ENCODE results near the gene EIF5AL1. TPM values are rescaled to one million over a fixed set of nuclear protein-coding genes. Genes with fewer than 3 reads are reported as not detected.
"Not testable (repeated sequence)": the region's sequence is repeated elsewhere in the genome, so short reads cannot be mapped to it uniquely, and the experiment has no call there.

EIF5AL1 gene
- total RNA-seq, 1 experiment from 2014 or later, result 0.54 TPM

- CTCF ChIA-PET, result interaction anchor here (1.2 kb wide), 1 partner anchor 11 kb away, joined by 3 read pairs; no protein-coding TSS in a partner anchor
Observed at GRCh38 chr10:79542626-79543025, 30.3 kb downstream of the EIF5AL1 start.

GRCh38 chr10:79544408-79544807 lies 32.1 kb downstream of the EIF5AL1 start:
- H3K4me1 Mint-ChIP-seq (ENCODE audit: insufficient read depth, unreplicated experiment); POLR2A ChIA-PET; H3K4me3 Mint-ChIP-seq (ENCODE audit: unreplicated experiment); DNase-seq (ENCODE audit: unreplicated experiment); H3K36me3 Mint-ChIP-seq (ENCODE audit: insufficient read depth, unreplicated experiment); H3K9me3 Mint-ChIP-seq (ENCODE audit: unreplicated experiment); H3K27ac Mint-ChIP-seq (ENCODE audit: low read depth, unreplicated experiment); BruUV-seq (replicated peaks); CTCF ChIA-PET; intact Hi-C loops (cut with micrococcal nuclease): not testable (repeated sequence)
- peaks cover 55% of the 10 kb centered on the region for H3K27me3 Mint-ChIP-seq (ENCODE audit: insufficient read depth, unreplicated experiment)

More at GRCh38 chr10:79542626-79543025, 30.3 kb downstream of the EIF5AL1 start:
- Mint-ChIP-seq H3K4me1 (ENCODE audit: insufficient read depth, unreplicated experiment) (no peaks in the 10 kb centered on the region), H3K9me3 (ENCODE audit: unreplicated experiment) (no peaks in the 10 kb centered on the region), H3K27ac (ENCODE audit: low read depth, unreplicated experiment) (no peak overlapping the region), H3K4me3 (ENCODE audit: unreplicated experiment) (no peak overlapping the region), H3K36me3 (ENCODE audit: insufficient read depth, unreplicated experiment) (no peaks in the 10 kb centered on the region), H3K27me3 (ENCODE audit: insufficient read depth, unreplicated experiment) (peaks cover 37% of the 10 kb centered on the region)
- BruUV-seq (replicated peaks), result no TSS peak
- POLR2A ChIA-PET, result no interaction called here
- intact Hi-C loops (cut with micrococcal nuclease), result no loop called here
- DNase-seq (ENCODE audit: unreplicated experiment), result no peak
- TF ChIP-seq CTCF (IDR thresholded peaks at IDR 0.05; ENCODE audit: unreplicated experiment), result no peak

GRCh38 chr10:79544926-79545659 lies 32.8 kb downstream of the EIF5AL1 start:
- H3K27ac Mint-ChIP-seq (ENCODE audit: low read depth, unreplicated experiment); DNase-seq (ENCODE audit: unreplicated experiment); H3K36me3 Mint-ChIP-seq (ENCODE audit: insufficient read depth, unreplicated experiment); H3K4me3 Mint-ChIP-seq (ENCODE audit: unreplicated experiment); H3K4me1 Mint-ChIP-seq (ENCODE audit: insufficient read depth, unreplicated experiment); POLR2A ChIA-PET; BruUV-seq (replicated peaks); CTCF ChIA-PET; intact Hi-C loops (cut with micrococcal nuclease); H3K9me3 Mint-ChIP-seq (ENCODE audit: unreplicated experiment): not testable (repeated sequence)
- H3K27me3 Mint-ChIP-seq (ENCODE audit: insufficient read depth, unreplicated experiment), result peaks cover 59% of the 10 kb centered on the region

GRCh38 chr10:79547128-79547527 lies 34.8 kb downstream of the EIF5AL1 start:
- CTCF ChIA-PET, result interaction anchor here (1.2 kb wide), 1 partner anchor 16 kb away, joined by 4 read pairs; no protein-coding TSS in a partner anchor
- intact Hi-C loops (cut with micrococcal nuclease); DNase-seq (ENCODE audit: unreplicated experiment); H3K27ac Mint-ChIP-seq (ENCODE audit: low read depth, unreplicated experiment); H3K9me3 Mint-ChIP-seq (ENCODE audit: unreplicated experiment); BruUV-seq (replicated peaks); H3K36me3 Mint-ChIP-seq (ENCODE audit: insufficient read depth, unreplicated experiment); POLR2A ChIA-PET; H3K4me3 Mint-ChIP-seq (ENCODE audit: unreplicated experiment); H3K4me1 Mint-ChIP-seq (ENCODE audit: insufficient read depth, unreplicated experiment): not testable (repeated sequence)
- H3K27me3 Mint-ChIP-seq (ENCODE audit: insufficient read depth, unreplicated experiment), result peaks cover 79% of the 10 kb centered on the region

- TF ChIP-seq CTCF (IDR thresholded peaks at IDR 0.05; ENCODE audit: unreplicated experiment), result no peak
- H3K27ac Mint-ChIP-seq (ENCODE audit: low read depth, unreplicated experiment), result no peak overlapping the region
- no peaks in the 10 kb centered on the region for H3K9me3 Mint-ChIP-seq (ENCODE audit: unreplicated experiment)
- BruUV-seq (replicated peaks), result no TSS peak
- no peaks in the 10 kb centered on the region for H3K4me1 Mint-ChIP-seq (ENCODE audit: insufficient read depth, unreplicated experiment)
- POLR2A ChIA-PET, result no interaction called here
- CTCF ChIA-PET, result interaction anchor here (1.2 kb wide), 1 partner anchor 15 kb away, joined by 4 read pairs; no protein-coding TSS in a partner anchor
- intact Hi-C loops (cut with micrococcal nuclease), result no loop called here
- DNase-seq (ENCODE audit: unreplicated experiment), result no peak
- no peaks in the 10 kb centered on the region for H3K36me3 Mint-ChIP-seq (ENCODE audit: insufficient read depth, unreplicated experiment)
- no peak overlapping the region for H3K4me3 Mint-ChIP-seq (ENCODE audit: unreplicated experiment)
- peaks cover 84% of the 10 kb centered on the region for H3K27me3 Mint-ChIP-seq (ENCODE audit: insufficient read depth, unreplicated experiment)
Observed at GRCh38 chr10:79547973-79548372, 35.6 kb downstream of the EIF5AL1 start.
